ENCODE data around the gene MPPED2. TPM values are rescaled to one million over a fixed set of nuclear protein-coding genes. Genes with fewer than 3 reads are reported as not detected.

MPPED2 gene
- total RNA-seq, 1 experiment from 2014 or later, result 2.4 TPM

DNA sequence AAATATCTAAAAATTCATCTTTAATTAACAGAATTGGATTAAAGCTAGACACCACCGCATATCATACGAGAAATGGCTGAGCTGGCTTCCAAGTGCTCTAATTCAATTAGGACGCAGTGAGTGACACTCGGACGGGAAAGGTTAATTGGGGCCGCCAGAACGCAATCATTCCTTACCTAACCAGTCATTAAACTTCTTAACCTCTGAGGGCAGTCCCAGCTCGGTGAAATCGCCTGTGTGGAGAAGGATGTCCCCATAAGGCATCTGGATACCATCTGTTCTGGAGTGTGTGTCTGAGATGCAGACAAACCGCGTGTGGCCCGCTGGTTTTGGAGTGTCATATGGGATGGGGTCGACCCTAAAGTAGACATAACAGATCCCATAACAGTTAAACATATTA, 50.3 kb downstream of the MPPED2 start:
- no peak overlapping the region for H3K27ac Mint-ChIP-seq
- no peaks in the 10 kb centered on the region for H3K9me3 Mint-ChIP-seq
- POLR2A ChIA-PET, result no interaction called here
- peaks cover 40% of the 10 kb centered on the region for H3K4me1 Mint-ChIP-seq
- CTCF ChIA-PET, result no interaction called here
- no peak for ATAC-seq
- H3K27me3 Mint-ChIP-seq (ENCODE audit: low read depth), result peaks cover 48% of the 10 kb centered on the region
- no peak for DNase-seq (ENCODE audit: low spot score)
- H3K36me3 Mint-ChIP-seq, result no peaks in the 10 kb centered on the region
- TF ChIP-seq, protein P1, sequence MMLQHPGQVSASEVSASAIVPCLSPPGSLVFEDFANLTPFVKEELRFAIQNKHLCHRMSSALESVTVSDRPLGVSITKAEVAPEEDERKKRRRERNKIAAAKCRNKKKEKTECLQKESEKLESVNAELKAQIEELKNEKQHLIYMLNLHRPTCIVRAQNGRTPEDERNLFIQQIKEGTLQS (CRISPR knock-in tag; conservative IDR thresholded peaks at IDR 0.05), result no peak
- TF ChIP-seq ZNF232 (CRISPR knock-in tag; IDR thresholded peaks at IDR 0.05) (no peak), CREM (CRISPR knock-in tag; IDR thresholded peaks at IDR 0.05) (no peak), HMGA2 (CRISPR knock-in tag; IDR thresholded peaks at IDR 0.05) (no peak), KAT7 (CRISPR knock-in tag; IDR thresholded peaks at IDR 0.05; ENCODE audit: borderline replicate concordance) (no peak), NFYB (CRISPR knock-in tag; conservative IDR thresholded peaks at IDR 0.05; ENCODE audit: low read depth) (no peak), ELF4 (CRISPR knock-in tag; IDR thresholded peaks at IDR 0.05; ENCODE audit: low read depth) (no peak), ZNF219 (CRISPR knock-in tag; IDR thresholded peaks at IDR 0.05; ENCODE audit: borderline replicate concordance) (no peak), RELA (CRISPR knock-in tag; IDR thresholded peaks at IDR 0.05; ENCODE audit: borderline replicate concordance) (no peak), PRRX2 (CRISPR knock-in tag; IDR thresholded peaks at IDR 0.05) (no peak), NFATC4 (CRISPR knock-in tag; IDR thresholded peaks at IDR 0.05) (no peak), ZNF671 (CRISPR knock-in tag; IDR thresholded peaks at IDR 0.05) (no peak), SP1 (CRISPR knock-in tag; conservative IDR thresholded peaks at IDR 0.05) (no peak)
- TF ChIP-seq, protein P2, sequence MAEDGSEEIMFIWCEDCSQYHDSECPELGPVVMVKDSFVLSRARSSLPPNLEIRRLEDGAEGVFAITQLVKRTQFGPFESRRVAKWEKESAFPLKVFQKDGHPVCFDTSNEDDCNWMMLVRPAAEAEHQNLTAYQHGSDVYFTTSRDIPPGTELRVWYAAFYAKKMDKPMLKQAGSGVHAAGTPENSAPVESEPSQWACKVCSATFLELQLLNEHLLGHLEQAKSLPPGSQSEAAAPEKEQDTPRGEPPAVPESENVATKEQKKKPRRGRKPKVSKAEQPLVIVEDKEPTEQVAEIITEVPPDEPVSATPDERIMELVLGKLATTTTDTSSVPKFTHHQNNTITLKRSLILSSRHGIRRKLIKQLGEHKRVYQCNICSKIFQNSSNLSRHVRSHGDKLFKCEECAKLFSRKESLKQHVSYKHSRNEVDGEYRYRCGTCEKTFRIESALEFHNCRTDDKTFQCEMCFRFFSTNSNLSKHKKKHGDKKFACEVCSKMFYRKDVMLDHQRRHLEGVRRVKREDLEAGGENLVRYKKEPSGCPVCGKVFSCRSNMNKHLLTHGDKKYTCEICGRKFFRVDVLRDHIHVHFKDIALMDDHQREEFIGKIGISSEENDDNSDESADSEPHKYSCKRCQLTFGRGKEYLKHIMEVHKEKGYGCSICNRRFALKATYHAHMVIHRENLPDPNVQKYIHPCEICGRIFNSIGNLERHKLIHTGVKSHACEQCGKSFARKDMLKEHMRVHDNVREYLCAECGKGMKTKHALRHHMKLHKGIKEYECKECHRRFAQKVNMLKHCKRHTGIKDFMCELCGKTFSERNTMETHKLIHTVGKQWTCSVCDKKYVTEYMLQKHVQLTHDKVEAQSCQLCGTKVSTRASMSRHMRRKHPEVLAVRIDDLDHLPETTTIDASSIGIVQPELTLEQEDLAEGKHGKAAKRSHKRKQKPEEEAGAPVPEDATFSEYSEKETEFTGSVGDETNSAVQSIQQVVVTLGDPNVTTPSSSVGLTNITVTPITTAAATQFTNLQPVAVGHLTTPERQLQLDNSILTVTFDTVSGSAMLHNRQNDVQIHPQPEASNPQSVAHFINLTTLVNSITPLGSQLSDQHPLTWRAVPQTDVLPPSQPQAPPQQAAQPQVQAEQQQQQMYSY (CRISPR knock-in tag; IDR thresholded peaks at IDR 0.05), result no peak
- TF ChIP-seq, protein P3, sequence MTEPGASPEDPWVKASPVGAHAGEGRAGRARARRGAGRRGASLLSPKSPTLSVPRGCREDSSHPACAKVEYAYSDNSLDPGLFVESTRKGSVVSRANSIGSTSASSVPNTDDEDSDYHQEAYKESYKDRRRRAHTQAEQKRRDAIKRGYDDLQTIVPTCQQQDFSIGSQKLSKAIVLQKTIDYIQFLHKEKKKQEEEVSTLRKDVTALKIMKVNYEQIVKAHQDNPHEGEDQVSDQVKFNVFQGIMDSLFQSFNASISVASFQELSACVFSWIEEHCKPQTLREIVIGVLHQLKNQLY (CRISPR knock-in tag; IDR thresholded peaks at IDR 0.05), result no peak
- TF ChIP-seq, protein P4, sequence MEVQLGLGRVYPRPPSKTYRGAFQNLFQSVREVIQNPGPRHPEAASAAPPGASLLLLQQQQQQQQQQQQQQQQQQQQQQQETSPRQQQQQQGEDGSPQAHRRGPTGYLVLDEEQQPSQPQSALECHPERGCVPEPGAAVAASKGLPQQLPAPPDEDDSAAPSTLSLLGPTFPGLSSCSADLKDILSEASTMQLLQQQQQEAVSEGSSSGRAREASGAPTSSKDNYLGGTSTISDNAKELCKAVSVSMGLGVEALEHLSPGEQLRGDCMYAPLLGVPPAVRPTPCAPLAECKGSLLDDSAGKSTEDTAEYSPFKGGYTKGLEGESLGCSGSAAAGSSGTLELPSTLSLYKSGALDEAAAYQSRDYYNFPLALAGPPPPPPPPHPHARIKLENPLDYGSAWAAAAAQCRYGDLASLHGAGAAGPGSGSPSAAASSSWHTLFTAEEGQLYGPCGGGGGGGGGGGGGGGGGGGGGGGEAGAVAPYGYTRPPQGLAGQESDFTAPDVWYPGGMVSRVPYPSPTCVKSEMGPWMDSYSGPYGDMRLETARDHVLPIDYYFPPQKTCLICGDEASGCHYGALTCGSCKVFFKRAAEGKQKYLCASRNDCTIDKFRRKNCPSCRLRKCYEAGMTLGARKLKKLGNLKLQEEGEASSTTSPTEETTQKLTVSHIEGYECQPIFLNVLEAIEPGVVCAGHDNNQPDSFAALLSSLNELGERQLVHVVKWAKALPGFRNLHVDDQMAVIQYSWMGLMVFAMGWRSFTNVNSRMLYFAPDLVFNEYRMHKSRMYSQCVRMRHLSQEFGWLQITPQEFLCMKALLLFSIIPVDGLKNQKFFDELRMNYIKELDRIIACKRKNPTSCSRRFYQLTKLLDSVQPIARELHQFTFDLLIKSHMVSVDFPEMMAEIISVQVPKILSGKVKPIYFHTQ (CRISPR knock-in tag; IDR thresholded peaks at IDR 0.05), result no peak
- TF ChIP-seq, protein P5, sequence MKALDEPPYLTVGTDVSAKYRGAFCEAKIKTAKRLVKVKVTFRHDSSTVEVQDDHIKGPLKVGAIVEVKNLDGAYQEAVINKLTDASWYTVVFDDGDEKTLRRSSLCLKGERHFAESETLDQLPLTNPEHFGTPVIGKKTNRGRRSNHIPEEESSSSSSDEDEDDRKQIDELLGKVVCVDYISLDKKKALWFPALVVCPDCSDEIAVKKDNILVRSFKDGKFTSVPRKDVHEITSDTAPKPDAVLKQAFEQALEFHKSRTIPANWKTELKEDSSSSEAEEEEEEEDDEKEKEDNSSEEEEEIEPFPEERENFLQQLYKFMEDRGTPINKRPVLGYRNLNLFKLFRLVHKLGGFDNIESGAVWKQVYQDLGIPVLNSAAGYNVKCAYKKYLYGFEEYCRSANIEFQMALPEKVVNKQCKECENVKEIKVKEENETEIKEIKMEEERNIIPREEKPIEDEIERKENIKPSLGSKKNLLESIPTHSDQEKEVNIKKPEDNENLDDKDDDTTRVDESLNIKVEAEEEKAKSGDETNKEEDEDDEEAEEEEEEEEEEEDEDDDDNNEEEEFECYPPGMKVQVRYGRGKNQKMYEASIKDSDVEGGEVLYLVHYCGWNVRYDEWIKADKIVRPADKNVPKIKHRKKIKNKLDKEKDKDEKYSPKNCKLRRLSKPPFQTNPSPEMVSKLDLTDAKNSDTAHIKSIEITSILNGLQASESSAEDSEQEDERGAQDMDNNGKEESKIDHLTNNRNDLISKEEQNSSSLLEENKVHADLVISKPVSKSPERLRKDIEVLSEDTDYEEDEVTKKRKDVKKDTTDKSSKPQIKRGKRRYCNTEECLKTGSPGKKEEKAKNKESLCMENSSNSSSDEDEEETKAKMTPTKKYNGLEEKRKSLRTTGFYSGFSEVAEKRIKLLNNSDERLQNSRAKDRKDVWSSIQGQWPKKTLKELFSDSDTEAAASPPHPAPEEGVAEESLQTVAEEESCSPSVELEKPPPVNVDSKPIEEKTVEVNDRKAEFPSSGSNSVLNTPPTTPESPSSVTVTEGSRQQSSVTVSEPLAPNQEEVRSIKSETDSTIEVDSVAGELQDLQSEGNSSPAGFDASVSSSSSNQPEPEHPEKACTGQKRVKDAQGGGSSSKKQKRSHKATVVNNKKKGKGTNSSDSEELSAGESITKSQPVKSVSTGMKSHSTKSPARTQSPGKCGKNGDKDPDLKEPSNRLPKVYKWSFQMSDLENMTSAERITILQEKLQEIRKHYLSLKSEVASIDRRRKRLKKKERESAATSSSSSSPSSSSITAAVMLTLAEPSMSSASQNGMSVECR (CRISPR knock-in tag; IDR thresholded peaks at IDR 0.05; ENCODE audit: borderline replicate concordance), result no peak
- H3K4me3 Mint-ChIP-seq, result no peak overlapping the region
